CD14-positive monocyte (primary cell): ENCODE results near the gene ARL3. TPM values are rescaled to one million over a fixed set of nuclear protein-coding genes. Genes with fewer than 3 reads are reported as not detected.

Experiments used
- DNase-seq, 3 donors: peaks; one replicate each; pipeline ENCODE4 v3.0.0-alpha.2; 2011 to 2022
- H2AFZ ChIP-seq: 2 replicates; pipeline ENCODE4 v1.6.0; 2012; ENCODE audit warnings: mild to moderate bottlenecking, low read depth, low read length, inconsistent platforms; ENCODE audit not compliant: insufficient read depth, poor library complexity, severe bottlenecking
- H3K27ac ChIP-seq, 2 donors: 1 replicate in 1 of 2; 2 replicates in 1 of 2; pipeline ENCODE4 v1.5.1; 2012 to 2013; ENCODE audit warnings: low read length in 2 of 2, control low read depth in 1 of 2, inconsistent platforms in 1 of 2, low read depth in 1 of 2, mild to moderate bottlenecking in 1 of 2
- H3K27me3 ChIP-seq, 2 donors: one replicate each; pipeline versions ENCODE4 v1.6.0 to v1.6.1; 2011 to 2013; ENCODE audit warnings: low read length in 2 of 2; ENCODE audit not compliant: control insufficient read depth in 2 of 2, insufficient read depth in 2 of 2
- H3K36me3 ChIP-seq, 2 donors: replicated peaks in 1 of 2; 1 replicate in 1 of 2; 2 replicates in 1 of 2; pipeline versions ENCODE4 v1.5.1 to v1.6.1; 2012 to 2013; ENCODE audit warnings: low read length in 2 of 2, control low read depth in 1 of 2, inconsistent platforms in 1 of 2, mild to moderate bottlenecking in 1 of 2; ENCODE audit not compliant: insufficient read depth in 2 of 2, control insufficient read depth in 1 of 2
- H3K4me1 ChIP-seq, 2 donors: 1 replicate in 1 of 2; 2 replicates in 1 of 2; pipeline versions ENCODE4 v1.5.1 to v1.6.1; 2012 to 2013; ENCODE audit warnings: low read length in 2 of 2, control low read depth in 1 of 2, inconsistent platforms in 1 of 2, mild to moderate bottlenecking in 1 of 2, moderate library complexity in 1 of 2; ENCODE audit not compliant: insufficient read depth in 2 of 2, control insufficient read depth in 1 of 2
- H3K4me2 ChIP-seq: replicated peaks from 2 replicates; pipeline ENCODE3; 2012; ENCODE audit warnings: low read length, moderate library complexity, mild to moderate bottlenecking; ENCODE audit not compliant: poor library complexity, severe bottlenecking; ENCODE audit errors: extremely low read depth
- H3K4me3 ChIP-seq, 3 experiments: fragments of 200-600 bp in 1 of 3; sonication (generic) in 1 of 3; replicated peaks in 1 of 3; 1 replicate in 2 of 3; 2 replicates in 1 of 3; pipeline ENCODE4 v1.5.1; 2011 to 2013; ENCODE audit warnings: low read length in 3 of 3, mild to moderate bottlenecking in 3 of 3, control low read depth in 2 of 3, low read depth in 2 of 3, inconsistent platforms in 1 of 3, moderate library complexity in 1 of 3
- H3K79me2 ChIP-seq: 2 replicates; pipeline ENCODE4 v1.6.0; 2012; ENCODE audit warnings: mild to moderate bottlenecking, control low read depth, inconsistent platforms, low read length, moderate library complexity; ENCODE audit not compliant: insufficient read depth
- H3K9ac ChIP-seq: 2 replicates; pipeline ENCODE4 v1.6.0; 2017; ENCODE audit warnings: low read length, mild to moderate bottlenecking; ENCODE audit not compliant: insufficient read depth, poor library complexity, severe bottlenecking
- H3K9me3 ChIP-seq, 2 donors: replicated peaks in 1 of 2; 1 replicate in 1 of 2; 2 replicates in 1 of 2; pipeline versions ENCODE4 v1.5.1 to v1.6.1; 2012 to 2013; ENCODE audit warnings: low read length in 2 of 2, control low read depth in 1 of 2; ENCODE audit not compliant: control insufficient read depth in 1 of 2, insufficient read depth in 1 of 2
- H4K20me1 ChIP-seq: 2 replicates; pipeline ENCODE4 v1.6.0; 2012; ENCODE audit warnings: mild to moderate bottlenecking, low read length, control low read depth, moderate library complexity; ENCODE audit not compliant: insufficient read depth
- H3K27ac Mint-ChIP-seq, 7 donors: one replicate each; pipeline ENCODE4 v1.8.0; 2020; ENCODE audit warnings: mild to moderate bottlenecking in 7 of 7, mixed read lengths in 7 of 7, moderate library complexity in 6 of 7, inconsistent platforms in 2 of 7
- H3K27me3 Mint-ChIP-seq, 3 donors: one replicate each; pipeline ENCODE4 v1.8.0; 2021 to 2022; ENCODE audit warnings: low read depth in 3 of 3, mild to moderate bottlenecking in 3 of 3, mixed read lengths in 3 of 3, moderate library complexity in 3 of 3, inconsistent platforms in 1 of 3
- H3K36me3 Mint-ChIP-seq, 2 donors: one replicate each; pipeline ENCODE4 v1.8.0; 2020; ENCODE audit warnings: mixed read lengths in 2 of 2, inconsistent platforms in 1 of 2, mild to moderate bottlenecking in 1 of 2
- H3K4me1 Mint-ChIP-seq: one replicate; pipeline ENCODE4 v1.8.0; 2020; ENCODE audit warnings: mild to moderate bottlenecking, mixed read lengths
- H3K4me3 Mint-ChIP-seq, 2 donors: one replicate each; pipeline ENCODE4 v1.8.0; 2020; ENCODE audit warnings: mild to moderate bottlenecking in 2 of 2, mixed read lengths in 2 of 2, moderate library complexity in 1 of 2
- H3K9me3 Mint-ChIP-seq, 7 donors: one replicate each; pipeline ENCODE4 v1.8.0; 2020 to 2022; ENCODE audit warnings: mixed read lengths in 7 of 7, mild to moderate bottlenecking in 6 of 7, moderate library complexity in 6 of 7, inconsistent platforms in 2 of 7
- CTCF ChIP-seq: fragments of 200-600 bp; IDR thresholded peaks from one replicate; pipeline ENCODE4 v1.8.0; 2022; ENCODE audit warnings: antibody characterized with exemption, mild to moderate bottlenecking
- WGBS: methylation state at CpG from one replicate; pipeline ENCODE4 v1.1.5; 2013; ENCODE audit warnings: missing lambda C conversion rate; ENCODE audit not compliant: insufficient coverage; 5-methylcytosine and 5-hydroxymethylcytosine counted together
- intact Hi-C, 2 donors: fragments of 100-400 bp; cut with micrococcal nuclease; formaldehyde crosslinking; loops; one replicate each; pipeline versions ENCODE4 v1.15.0 to v1.15.1; 2023
- polyA plus RNA-seq, 3 donors: library from polyadenylated mRNA; depleted of rRNA in 1 of 3; unstranded in 2 of 3; stranded (reverse) in 1 of 3; fragments of 300-500 nt in 2 of 3; fragments of >200 nt in 1 of 3; fragmentation: Illumina TruSeq in 2 of 3; gene quantifications; 1 replicate in 2 of 3; 2 replicates in 1 of 3; pipeline ENCODE4 v1.2.3, GENCODE V29; 2012 to 2021

Gene ARL3
- polyA plus RNA-seq, 3 donors: 2.8 to 6.3 (median 6.0) TPM

GRCh38 chr10:102738692-102739121 is 24.5 kb upstream of the ARL3 start:
- peaks cover 0 to 5% (median 2%) of the 10 kb centered on the region in 7 donors for H3K9me3 Mint-ChIP-seq
- peaks cover 0 to 7% (median 2%) of the 10 kb centered on the region in 3 donors for H3K27me3 Mint-ChIP-seq
- H3K27ac Mint-ChIP-seq: peak overlapping the region; percentile 19 to 82 (median 65)
- Histone ChIP-seq H2AFZ (peak overlapping the region; percentile 44), H3K4me3 (no peak overlapping the region), H3K9me3 (no peaks in the 10 kb centered on the region), H3K4me2 (no peak overlapping the region), H3K36me3 (no peaks in the 10 kb centered on the region), H3K27me3 (no peaks in the 10 kb centered on the region), H3K9ac (no peak overlapping the region), H3K4me1 (peaks cover 19 to 23% of the 10 kb centered on the region in 2 donors), H3K27ac (peak overlapping the region in 1 of 2 donors; percentile 64), H3K79me2 (peaks cover under 1% of the 10 kb centered on the region), H4K20me1 (no peaks in the 10 kb centered on the region)
- peak; percentile 25 to 60 (median 50) for DNase-seq
- intact Hi-C loops: no loop called here
- no peak overlapping the region for H3K4me3 Mint-ChIP-seq
- no peak for TF ChIP-seq CTCF
- H3K36me3 Mint-ChIP-seq: peaks cover 3 to 8% of the 10 kb centered on the region in 2 donors
- peaks cover 20% of the 10 kb centered on the region for H3K4me1 Mint-ChIP-seq

GRCh38 chr10:102735065-102735562 is 20.9 kb upstream of the ARL3 start:
- Mint-ChIP-seq H3K4me3 (no peak overlapping the region), H3K27ac (peak overlapping the region in 2 of 7 donors; percentile 3 to 40), H3K36me3 (peaks cover 13 to 25% of the 10 kb centered on the region in 2 donors), H3K9me3 (no peaks in the 10 kb centered on the region), H3K27me3 (peaks cover 0 to 2% (median 0%) of the 10 kb centered on the region in 3 donors), H3K4me1 (peaks cover 16% of the 10 kb centered on the region)
- Histone ChIP-seq H3K79me2 (no peaks in the 10 kb centered on the region), H4K20me1 (no peaks in the 10 kb centered on the region), H3K9ac (no peak overlapping the region), H3K4me3 (no peak overlapping the region), H3K27ac (no peak overlapping the region), H3K4me2 (no peak overlapping the region), H3K4me1 (peaks cover 15 to 18% of the 10 kb centered on the region in 2 donors), H3K9me3 (no peaks in the 10 kb centered on the region), H3K36me3 (no peaks in the 10 kb centered on the region), H2AFZ (no peak overlapping the region), H3K27me3 (no peaks in the 10 kb centered on the region)
- WGBS: 87% methylated on average over 5 of the region's 9 CpGs
- DNase-seq: no peak
- intact Hi-C loops: no loop called here
- no peak for TF ChIP-seq CTCF
